Effector memory CD4-positive, alpha-beta T cell (primary cell): ENCODE data around the gene HOATZ.

Experiments used
- DNase-seq, 3 donors: peaks; one replicate each; pipeline ENCODE4 v3.0.0-alpha.2; 2020
- H3K27ac ChIP-seq: 2 replicates; pipeline ENCODE4 v1.7.0; 2013; ENCODE audit warnings: mild to moderate bottlenecking, low read length, moderate library complexity; ENCODE audit not compliant: insufficient read depth, poor library complexity, severe bottlenecking
- H3K27me3 ChIP-seq: replicated peaks from 2 replicates; pipeline ENCODE4 v1.7.0; 2013; ENCODE audit warnings: mild to moderate bottlenecking, low read length; ENCODE audit not compliant: insufficient read depth, control insufficient read depth, poor library complexity, severe bottlenecking
- H3K36me3 ChIP-seq: 2 replicates; pipeline ENCODE4 v1.7.0; 2013; ENCODE audit warnings: mild to moderate bottlenecking, low read length, moderate library complexity; ENCODE audit not compliant: control insufficient read depth, insufficient read depth
- H3K4me1 ChIP-seq: 2 replicates; pipeline ENCODE4 v1.7.0; 2013; ENCODE audit warnings: low read length, mild to moderate bottlenecking; ENCODE audit not compliant: control insufficient read depth, insufficient read depth, poor library complexity, severe bottlenecking
- H3K4me3 ChIP-seq: 2 replicates; pipeline ENCODE4 v1.7.0; 2013; ENCODE audit warnings: low read length, low read depth, mild to moderate bottlenecking; ENCODE audit not compliant: insufficient read depth, poor library complexity, severe bottlenecking
- H3K9me3 ChIP-seq: 2 replicates; pipeline ENCODE4 v1.7.0; 2013; ENCODE audit warnings: mild to moderate bottlenecking, low read length, moderate library complexity; ENCODE audit not compliant: control insufficient read depth

HOATZ gene

GRCh38 chr11:111518668-111519067 is 4.1 kb downstream of the HOATZ start:
- no peak overlapping the region for H3K27ac ChIP-seq
- peaks cover 11% of the 10 kb centered on the region for H3K27me3 ChIP-seq
- DNase-seq: no peak
- H3K4me3 ChIP-seq: no peak overlapping the region
- H3K36me3 ChIP-seq: no peaks in the 10 kb centered on the region
- no peaks in the 10 kb centered on the region for H3K4me1 ChIP-seq
- H3K9me3 ChIP-seq: no peaks in the 10 kb centered on the region

- peaks cover 3% of the 10 kb centered on the region for H3K27me3 ChIP-seq
- H3K36me3 ChIP-seq: no peaks in the 10 kb centered on the region
- no peak for DNase-seq
- no peak overlapping the region for H3K27ac ChIP-seq
- H3K9me3 ChIP-seq: no peaks in the 10 kb centered on the region
- no peaks in the 10 kb centered on the region for H3K4me1 ChIP-seq
- H3K4me3 ChIP-seq: no peak overlapping the region
These were observed 6.0 kb downstream of the HOATZ start for GRCh38 chr11:111520560-111520959.

GRCh38 chr11:111521135-111521534 is 6.6 kb downstream of the HOATZ start:
- H3K4me1 ChIP-seq: no peaks in the 10 kb centered on the region
- H3K27me3 ChIP-seq: peaks cover 3% of the 10 kb centered on the region
- no peaks in the 10 kb centered on the region for H3K9me3 ChIP-seq
- DNase-seq: no peak
- no peak overlapping the region for H3K4me3 ChIP-seq
- H3K36me3 ChIP-seq: no peaks in the 10 kb centered on the region
- no peak overlapping the region for H3K27ac ChIP-seq

GRCh38 chr11:111522426-111522825 is 7.8 kb downstream of the HOATZ start:
- H3K27me3 ChIP-seq: peaks cover 3% of the 10 kb centered on the region
- no peak overlapping the region for H3K27ac ChIP-seq

GRCh38 chr11:111523343-111523742 is 8.8 kb downstream of the HOATZ start:
- DNase-seq: no peak
- no peaks in the 10 kb centered on the region for H3K4me1 ChIP-seq
- H3K27me3 ChIP-seq: peaks cover 3% of the 10 kb centered on the region
- no peaks in the 10 kb centered on the region for H3K36me3 ChIP-seq
- no peak overlapping the region for H3K4me3 ChIP-seq
- no peak overlapping the region for H3K27ac ChIP-seq
- H3K9me3 ChIP-seq: no peaks in the 10 kb centered on the region

More at GRCh38 chr11:111522426-111522825, 7.8 kb downstream of the HOATZ start:
- DNase-seq: no peak
- Histone ChIP-seq H3K4me1 (no peaks in the 10 kb centered on the region), H3K9me3 (no peaks in the 10 kb centered on the region), H3K36me3 (no peaks in the 10 kb centered on the region), H3K4me3 (no peak overlapping the region)

GRCh38 chr11:111524056-111524455 is 9.5 kb downstream of the HOATZ start:
- Histone ChIP-seq H3K9me3 (no peaks in the 10 kb centered on the region), H3K4me3 (no peak overlapping the region), H3K4me1 (no peaks in the 10 kb centered on the region), H3K27me3 (peaks cover 3% of the 10 kb centered on the region), H3K36me3 (no peaks in the 10 kb centered on the region), H3K27ac (no peak overlapping the region)
- DNase-seq: no peak

GRCh38 chr11:111525456-111525855 is 10.9 kb downstream of the HOATZ start:
- Histone ChIP-seq H3K4me1 (no peaks in the 10 kb centered on the region), H3K9me3 (no peaks in the 10 kb centered on the region), H3K4me3 (no peak overlapping the region), H3K36me3 (no peaks in the 10 kb centered on the region), H3K27me3 (peaks cover 3% of the 10 kb centered on the region), H3K27ac (no peak overlapping the region)
- DNase-seq: no peak

GRCh38 chr11:111526501-111526900 is 11.9 kb downstream of the HOATZ start:
- Histone ChIP-seq H3K4me3 (no peak overlapping the region), H3K36me3 (no peaks in the 10 kb centered on the region), H3K27me3 (peaks cover 3% of the 10 kb centered on the region), H3K27ac (no peak overlapping the region), H3K4me1 (no peaks in the 10 kb centered on the region), H3K9me3 (no peaks in the 10 kb centered on the region)
- no peak for DNase-seq

GRCh38 chr11:111527279-111527678 is 12.7 kb downstream of the HOATZ start:
- no peaks in the 10 kb centered on the region for H3K9me3 ChIP-seq
- no peak overlapping the region for H3K27ac ChIP-seq
- no peaks in the 10 kb centered on the region for H3K36me3 ChIP-seq
- no peaks in the 10 kb centered on the region for H3K4me1 ChIP-seq
- H3K27me3 ChIP-seq: peaks cover 3% of the 10 kb centered on the region
- no peak for DNase-seq
- no peak overlapping the region for H3K4me3 ChIP-seq

- H3K27me3 ChIP-seq: peaks cover 1% of the 10 kb centered on the region
- no peaks in the 10 kb centered on the region for H3K9me3 ChIP-seq
- no peaks in the 10 kb centered on the region for H3K4me1 ChIP-seq
- H3K4me3 ChIP-seq: no peak overlapping the region
- no peak for DNase-seq
- H3K27ac ChIP-seq: no peak overlapping the region
- no peaks in the 10 kb centered on the region for H3K36me3 ChIP-seq
These were observed 14.0 kb downstream of the HOATZ start for GRCh38 chr11:111528557-111528956.

- no peak for DNase-seq
- no peak overlapping the region for H3K27ac ChIP-seq
- no peak overlapping the region for H3K4me3 ChIP-seq
- no peaks in the 10 kb centered on the region for H3K4me1 ChIP-seq
- no peaks in the 10 kb centered on the region for H3K9me3 ChIP-seq
- H3K27me3 ChIP-seq: no peaks in the 10 kb centered on the region
- no peaks in the 10 kb centered on the region for H3K36me3 ChIP-seq
These were observed 15.5 kb downstream of the HOATZ start for GRCh38 chr11:111530091-111530490.
